HG03139 (cell line): ENCODE measurements around the gene PTP4A2.
"Not testable (repeated sequence)": the region's sequence is repeated elsewhere in the genome, so short reads cannot be mapped to it uniquely, and the experiment has no call there.

Experiments used
- ATAC-seq: cut with Tn5 transposase; IDR thresholded peaks from one replicate; pipeline ENCODE4 v1.9.1; 2021; ENCODE audit not compliant: unreplicated experiment

PTP4A2 gene

DNA sequence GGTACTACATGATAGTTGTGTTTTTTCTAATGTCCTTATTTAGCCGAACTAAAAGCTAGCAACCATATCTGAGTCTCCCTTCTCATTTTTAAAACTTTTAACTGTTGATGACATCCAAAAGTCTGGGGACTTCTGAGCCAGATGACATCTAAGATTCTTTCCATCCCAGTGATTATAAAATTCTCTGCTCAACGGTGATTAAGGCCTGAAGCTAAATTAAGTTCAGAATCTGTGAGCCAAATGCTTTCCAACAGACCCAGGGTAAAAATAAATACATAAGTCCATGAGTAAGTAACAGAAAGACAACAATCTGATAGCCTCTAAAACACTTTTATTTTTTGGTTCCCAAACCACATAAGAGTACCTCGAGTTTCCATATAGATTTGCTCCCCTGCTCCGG is 13.1 kb upstream of the PTP4A2 start:
- no peak for ATAC-seq

DNA sequence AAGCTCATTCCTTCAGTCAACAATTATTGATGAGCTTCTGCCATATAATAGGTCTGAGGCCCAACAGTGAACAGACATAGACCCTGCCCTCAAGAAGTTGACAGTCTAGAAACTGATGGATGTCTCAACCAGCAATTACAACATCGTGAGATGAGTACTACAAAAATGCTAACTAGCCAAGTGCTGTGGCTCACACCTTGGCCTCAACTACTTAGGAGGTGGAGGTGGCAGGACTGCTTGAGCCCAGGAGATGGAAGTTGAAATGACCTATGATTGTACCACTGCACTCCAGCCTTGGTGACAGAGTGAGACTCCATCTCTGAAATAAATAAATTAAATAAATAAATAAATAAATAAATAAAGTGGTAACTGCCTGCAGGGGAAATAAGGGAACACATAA is 11.7 kb upstream of the PTP4A2 start:
- no peak for ATAC-seq

DNA sequence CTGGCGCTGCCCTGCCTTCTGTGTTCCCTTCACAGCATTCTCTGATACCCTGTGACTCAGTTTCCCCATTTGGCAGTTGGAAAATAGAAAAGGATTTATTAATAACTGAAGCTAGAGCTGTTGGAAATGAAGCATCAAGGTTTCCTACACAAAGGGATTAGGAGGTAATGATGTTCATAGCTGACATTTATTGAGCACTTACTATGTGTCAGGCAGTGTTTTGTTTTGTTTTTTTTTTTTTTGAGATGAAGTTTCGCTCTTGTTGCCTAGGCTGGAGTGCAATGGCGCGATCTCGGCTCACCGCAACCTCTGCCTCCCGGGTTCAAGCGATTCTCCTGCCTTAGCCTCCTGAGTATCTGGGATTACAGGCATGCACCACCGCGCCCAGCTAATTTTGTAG is 7.5 kb upstream of the PTP4A2 start:
- ATAC-seq: not testable (repeated sequence)

DNA sequence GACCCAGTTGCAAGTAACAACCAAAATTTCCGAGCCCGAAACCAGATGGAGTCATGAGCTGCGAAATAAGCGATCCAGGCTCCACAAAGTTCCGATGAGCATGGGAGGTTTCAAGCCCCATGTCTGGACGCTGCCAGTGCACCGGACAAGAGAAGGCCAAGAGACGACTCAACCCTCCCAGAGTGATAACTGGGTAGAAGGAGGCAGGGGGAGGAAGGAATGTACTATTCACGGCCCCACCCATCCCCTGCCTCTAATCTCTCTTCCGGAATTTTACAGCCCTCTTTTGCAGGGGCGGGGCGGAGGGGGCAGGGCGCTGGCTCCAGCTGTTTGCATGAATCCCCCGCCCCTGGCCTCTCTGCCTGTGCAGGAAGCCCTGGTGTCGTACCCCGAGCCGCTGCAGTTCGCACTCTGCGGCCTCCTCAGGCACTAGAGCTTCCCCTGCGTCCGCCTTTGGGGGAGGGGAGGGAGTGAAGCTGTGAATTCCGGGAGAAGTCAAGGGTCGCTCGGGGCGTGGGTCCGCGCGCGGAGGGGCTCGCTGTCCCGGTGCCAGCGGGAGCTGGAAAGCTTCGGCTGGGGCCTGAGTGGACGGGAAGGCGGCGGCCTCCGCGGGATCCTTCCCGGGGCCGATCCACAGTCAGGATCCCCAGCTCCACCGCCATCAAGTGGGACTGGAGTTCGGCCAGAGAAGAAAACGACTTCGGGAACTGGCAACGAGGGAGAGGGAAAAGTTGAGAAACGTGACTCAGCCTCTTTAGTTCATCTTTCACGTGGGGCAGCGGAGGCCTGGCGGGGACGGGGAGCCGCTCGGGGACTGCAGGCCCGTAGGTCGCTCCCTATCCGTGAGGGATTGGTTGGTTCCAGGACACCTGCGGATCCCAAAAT is 6.3 kb upstream of the PTP4A2 start:
- peak; percentile 66 for ATAC-seq

DNA sequence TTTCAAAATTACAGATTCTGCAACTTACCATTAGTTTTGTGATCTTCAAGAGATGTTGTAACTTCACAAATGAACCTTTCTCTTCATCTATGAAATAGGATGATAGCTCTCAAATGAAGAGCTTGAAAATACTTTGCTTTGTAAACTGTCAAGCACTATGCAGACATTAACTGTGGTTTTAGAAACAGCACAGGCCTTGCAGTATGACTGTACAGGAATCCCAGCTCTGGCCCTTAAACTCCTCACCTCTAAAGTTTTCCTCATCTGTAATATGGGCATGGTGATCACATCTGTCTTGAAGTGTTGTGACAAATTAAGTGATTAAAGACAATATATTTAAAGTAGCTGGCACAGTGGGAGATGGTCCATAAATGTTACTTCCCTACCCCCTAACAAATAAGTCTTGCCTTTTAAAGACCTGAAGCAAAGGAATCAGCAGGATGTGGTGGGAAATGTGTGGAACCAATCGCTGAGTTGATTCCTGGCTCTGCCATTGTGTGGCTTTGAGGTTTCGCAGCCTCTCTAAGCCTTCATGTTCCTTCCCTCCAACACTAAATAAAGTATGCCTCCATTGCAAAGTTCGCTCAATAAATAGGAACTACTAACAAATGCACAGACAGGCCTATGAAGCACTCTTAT is 5.5 kb upstream of the PTP4A2 start:
- ATAC-seq: no peak

DNA sequence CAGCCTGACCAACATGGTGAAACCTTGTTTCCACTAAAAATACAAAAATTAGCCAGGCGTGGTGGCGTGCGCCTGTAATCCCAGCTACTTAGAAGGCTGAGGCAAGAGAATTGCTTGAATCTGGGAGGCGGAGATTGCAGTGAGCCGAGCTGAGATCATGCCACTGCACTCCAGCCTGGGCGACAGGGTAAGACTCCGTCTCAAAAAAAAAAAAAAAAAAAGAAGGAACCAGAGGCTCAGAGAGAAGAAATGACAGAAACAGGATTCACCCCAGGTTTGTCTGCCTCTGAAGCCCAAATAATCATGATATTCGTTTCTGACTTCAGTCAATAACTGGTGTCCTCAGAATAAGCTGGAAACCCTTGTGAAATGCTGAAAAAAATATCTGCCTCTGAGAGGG is 3.9 kb upstream of the PTP4A2 start:
- ATAC-seq: not testable (repeated sequence)

DNA sequence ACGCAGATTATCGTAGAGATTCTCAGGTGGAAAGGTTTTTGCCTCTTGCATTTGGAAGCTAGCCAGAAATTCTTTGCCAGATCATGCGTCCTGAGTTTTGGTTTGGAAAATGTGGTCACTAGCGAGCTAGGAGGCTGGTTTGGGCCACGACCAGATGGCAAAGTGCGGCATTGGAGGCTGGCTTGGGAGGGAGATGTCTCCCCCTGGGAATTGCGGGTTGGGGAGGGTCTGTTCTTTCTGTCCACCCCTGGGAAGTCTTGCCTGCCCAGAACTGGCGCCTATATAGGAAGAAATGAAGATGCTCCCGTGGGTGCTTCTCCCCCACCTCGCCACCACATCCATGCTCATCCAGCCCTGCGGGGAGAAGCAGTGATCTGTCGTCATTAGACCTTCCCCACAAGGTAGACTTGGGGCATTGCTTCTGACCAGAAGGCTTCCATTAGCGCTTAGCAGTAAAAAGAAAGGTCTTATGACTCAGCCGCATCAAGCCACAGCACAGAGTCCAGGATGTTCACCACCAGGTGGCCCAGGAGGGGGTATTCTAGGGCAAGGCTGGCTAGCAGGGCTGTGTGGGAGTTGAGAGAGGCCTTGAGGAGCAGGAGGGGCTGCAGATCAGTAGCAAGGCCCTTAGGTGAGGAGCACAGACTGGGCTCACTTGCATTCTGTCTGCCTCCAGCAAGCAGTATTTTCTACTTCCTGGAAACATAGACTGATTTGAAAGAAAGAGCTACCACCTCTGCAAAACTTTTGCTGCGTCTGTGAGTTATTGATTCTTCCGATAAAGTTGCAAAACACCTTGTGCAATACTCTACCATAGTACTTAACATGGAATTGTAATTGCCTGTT is 1.5 kb upstream of the PTP4A2 start:
- no peak for ATAC-seq

DNA sequence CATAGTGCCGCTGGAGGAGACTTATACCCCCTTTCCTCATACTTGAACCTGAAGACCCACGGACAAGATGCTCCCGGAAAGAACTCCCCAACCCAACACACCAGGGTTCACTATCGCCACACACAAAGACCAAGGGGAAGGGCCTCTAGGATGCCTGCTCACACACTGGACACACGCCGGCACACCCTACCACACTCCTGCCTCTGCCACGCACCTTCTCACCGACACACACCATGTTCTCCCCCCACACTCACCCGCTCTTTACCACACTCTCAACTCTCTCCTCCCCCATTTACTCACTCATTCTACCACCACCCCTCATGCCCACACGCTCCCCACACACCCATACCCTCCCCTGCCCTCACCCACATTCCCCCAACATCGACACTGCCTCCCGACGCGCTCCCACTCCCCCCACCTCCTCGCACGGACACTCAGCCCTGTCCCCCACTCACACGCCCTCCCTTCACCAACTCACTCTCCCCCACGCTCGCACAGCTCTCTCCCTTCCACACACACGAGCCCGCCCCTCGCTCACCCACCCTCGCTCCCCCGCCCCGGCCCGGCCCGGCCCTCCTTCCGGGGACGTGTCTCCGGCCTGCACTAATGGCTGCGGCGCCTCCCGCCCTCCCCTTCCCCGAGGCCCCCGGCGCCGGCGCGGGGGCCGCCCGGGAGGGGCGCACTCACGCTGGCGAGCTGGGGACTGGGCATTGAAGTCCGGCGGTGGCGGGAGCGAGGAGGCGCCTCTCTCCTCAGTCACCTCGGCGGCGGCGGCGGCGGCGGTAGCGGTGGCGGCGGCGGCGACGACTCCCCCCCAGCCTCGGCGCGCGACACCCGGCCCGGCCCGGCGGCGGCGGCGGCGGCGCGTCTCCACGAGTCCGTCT is 626 bp downstream of the PTP4A2 start:
- peak; percentile 23 for ATAC-seq

DNA sequence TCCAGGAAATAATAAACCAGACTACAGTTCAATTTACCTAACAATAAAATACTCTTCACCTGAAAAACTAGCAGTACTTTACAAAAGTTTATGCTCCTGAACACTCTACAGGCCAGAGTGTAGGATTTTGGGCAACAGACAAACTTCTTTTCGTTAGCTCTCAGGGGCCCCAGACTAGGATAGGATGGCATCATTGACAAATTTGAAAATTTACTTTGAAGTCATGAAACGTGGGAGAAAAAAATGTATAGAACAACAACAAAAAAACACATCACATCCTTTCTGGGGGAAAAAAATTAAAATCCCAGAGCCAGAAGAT is 1.2 kb downstream of the PTP4A2 start:
- ATAC-seq: no peak

DNA sequence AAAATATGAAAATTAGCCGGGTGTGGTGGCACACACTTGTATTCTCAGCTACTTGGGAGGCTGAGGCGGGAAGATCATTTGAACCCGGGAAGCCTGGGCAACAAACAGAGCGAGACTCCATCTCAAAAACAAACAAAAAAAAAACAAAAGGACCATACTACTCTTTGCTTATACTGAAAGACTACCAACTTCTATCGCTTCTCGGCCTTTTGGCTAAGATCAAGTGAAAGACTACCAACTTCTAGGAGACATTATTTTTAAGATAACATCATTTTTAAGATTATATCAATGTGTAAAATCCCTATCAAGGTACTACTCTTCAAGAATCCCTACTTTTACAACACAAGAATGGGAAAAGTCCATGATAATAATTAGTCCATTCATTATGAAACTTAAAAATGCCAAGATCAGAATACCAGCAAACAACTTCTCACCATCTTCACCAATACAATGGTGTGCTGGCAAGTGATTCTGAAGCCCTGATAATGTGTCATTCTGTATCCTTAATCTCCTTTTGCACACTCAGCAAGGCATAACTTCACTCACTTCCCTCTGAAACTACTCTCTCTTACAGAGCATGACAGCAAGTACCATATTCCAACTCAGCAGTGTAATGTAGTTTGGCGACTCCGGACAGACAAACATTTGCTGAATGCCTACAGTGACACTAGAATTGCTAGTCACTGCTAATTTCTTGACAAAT is 1.7 kb downstream of the PTP4A2 start:
- no peak for ATAC-seq

DNA sequence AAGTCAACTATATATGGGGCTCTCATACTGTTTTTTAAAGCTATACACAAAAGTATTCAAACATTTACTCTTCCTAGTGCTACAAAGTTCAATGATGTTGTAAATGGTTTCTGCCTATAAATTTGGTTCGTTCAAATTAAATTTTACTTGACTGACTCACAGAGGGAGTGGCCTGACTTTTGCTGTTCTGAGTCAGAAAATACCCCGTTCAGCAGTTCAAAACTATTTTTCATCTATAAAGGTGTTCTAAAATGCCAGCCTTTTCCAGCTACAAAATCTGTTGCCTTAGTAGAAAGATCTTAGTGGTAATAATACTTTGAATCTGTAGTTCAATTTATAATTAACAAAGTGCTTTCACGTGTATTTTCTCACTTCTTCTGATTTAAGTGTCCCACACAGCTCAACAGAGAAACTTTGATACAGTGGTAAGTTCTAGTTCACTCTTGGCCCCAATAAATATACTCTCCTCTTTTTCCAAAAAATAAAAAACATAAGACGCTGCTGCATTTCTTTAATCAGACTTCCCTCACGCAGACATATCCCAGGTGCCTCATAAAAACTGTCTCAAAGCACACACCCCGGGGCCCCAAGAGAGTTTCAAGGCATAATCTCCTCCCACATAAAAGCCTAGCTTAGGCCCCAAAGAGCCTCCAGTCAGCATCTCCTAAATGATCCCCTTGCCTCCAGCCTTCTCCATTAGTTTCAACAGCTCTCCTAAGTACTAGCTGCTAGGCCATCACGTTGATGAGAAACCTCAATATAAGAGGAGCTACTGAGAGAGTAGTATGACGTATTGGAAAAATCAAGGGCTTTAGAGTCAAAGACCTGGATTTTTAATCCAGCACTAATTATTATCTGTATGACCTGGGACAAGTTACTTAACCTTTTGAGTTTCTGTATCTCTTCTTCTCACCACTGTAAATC is 3.2 kb downstream of the PTP4A2 start:
- no peak for ATAC-seq

DNA sequence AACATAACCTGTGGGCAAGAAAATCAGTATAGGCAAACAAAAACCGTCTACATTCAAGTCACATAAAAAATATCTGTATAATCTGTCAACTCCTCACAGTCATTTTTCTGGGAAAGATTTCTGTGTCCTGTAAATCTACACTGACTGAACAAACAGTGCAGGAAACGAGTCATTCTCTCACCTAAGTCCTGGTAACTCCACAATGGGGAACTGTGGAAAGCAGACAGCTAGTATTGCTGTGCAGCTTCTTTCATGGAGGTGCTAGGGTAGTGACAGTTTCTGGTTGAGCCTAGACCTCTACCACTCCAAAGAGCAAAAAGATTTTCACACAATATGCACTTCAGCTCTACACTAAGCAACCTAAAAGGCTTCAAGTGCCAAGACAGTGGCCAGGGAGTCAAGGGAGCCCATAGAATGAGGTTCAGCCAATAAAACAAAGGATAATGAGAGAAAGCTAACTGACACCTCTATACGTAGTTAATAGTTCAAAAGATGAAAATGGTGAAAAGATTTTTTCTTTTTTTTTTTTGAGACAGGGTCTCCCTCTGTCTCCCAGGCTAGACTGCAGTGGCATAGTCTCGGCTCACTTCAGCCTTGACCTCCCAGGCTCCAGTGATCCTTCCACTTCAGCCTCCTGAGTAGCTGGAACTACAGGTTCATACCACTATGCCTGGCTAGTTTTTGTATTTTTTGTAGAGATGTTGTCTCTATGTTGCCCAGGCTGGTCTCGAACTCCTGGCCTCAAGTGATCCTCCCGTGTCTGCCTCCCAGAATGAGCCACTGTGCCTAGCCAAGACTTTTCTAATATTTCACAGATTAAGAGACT is 5.5 kb downstream of the PTP4A2 start:
- ATAC-seq: no peak

DNA sequence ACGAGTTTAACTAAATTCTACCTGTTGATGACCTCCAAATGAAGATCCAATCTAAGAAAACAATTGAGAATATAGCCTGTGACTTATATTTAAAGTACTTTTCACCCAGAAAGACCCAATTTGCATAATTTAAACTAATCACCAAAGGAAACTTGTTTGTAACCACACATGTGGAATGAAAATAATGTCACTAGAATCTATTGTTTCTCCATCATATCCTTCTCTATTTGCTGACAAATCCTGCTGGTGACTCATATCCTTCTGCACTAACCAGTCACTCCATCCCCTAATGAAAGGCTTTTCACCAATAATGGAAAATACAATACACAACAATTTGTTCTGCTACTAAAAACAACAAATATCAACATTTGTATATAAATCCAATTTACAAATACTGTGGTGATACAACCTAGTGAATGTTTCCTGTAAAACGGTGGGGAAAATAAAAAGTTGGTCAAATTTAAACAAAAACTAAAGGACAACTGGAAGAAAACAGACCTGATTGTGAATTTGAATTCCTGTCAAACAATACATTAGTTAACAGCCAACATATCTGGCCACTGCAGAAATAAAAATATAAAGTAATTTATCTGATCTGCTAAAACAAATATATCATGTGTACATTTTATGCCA is 6.5 kb downstream of the PTP4A2 start:
- ATAC-seq: no peak

DNA sequence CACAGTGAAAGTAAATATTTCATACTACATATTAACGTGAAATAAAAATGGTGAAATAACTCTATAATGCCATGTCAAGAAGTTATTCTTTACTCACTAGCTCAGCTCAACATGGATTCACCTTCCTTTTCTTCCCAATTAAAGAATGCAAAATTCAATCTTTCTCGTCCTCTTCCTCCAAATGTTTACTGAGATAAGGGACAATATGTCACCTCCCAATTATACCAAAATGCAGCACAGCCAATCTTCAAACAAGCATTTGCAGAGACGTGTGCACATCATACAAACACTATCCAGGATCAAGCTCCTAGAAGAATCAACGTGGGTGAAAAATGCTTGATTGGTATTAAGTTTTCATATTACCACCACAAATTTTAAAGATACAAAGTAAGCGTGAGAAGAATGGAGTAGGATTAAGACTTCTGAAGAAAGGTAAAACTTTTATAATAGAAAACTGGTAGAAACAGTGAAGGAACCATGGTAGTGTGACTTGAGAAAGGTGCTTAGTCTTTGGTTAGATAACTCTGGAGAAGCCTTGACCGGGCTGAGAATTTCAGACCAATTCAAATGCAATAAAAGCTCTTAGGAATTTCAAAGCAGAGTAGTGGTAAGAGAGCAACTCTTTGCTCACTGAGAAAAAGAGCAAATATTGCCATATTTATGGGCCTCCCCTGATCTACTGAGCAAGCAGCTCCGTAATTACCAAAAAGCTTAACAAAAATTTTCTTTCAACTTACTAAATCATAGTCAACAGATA is 7.2 kb downstream of the PTP4A2 start:
- no peak for ATAC-seq

DNA sequence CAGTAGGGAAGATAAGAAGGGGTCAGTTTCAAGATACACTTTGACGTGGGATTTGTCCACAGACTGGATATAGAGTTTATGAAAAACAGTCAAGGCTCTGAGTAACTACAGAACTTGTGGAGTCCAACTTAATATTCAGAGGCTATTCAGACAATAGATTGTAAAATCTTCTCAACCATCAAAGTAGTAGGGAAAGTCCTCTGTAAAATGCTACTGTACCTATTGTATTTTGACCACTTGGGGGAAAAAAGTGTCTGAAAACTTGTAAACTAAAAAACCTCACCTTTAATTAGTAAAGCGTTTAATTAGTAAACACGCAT is 10.5 kb downstream of the PTP4A2 start:
- no peak for ATAC-seq

DNA sequence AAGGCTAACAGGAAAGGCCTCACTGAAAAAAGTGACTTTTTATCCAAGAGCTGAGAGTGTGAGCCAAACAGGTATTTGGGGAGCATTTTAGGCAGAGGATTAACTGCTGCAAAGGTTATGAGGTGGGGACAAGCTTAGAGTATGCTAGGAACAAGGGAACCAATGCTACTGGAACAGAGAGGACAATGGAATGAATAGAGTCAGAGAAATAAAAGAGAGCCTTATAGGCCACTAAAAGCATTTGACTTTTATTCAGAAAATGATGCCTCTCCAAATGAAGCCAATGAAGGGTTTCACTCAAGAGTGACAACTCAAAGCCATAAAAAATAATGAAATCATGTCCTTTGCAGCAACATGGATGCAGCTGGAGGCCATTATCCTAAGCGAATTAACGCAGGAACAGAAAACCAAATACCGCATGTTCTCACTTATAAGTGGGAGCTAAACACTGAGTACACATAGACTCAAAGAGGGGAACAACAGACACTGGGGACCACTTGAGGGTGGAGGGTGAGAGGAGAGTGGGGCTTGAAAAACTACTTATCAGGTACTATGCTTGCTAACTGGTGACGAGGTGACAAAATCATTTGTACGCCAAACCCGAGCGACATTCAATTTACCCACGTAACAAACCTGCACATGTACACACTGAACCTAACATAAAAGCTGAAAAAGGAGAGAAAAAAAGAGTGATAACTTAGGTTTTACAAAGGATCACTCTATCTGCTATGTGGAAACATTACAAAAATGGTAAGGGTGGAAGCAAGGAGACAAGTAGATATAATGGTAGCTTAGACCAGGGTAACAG is 11.1 kb downstream of the PTP4A2 start:
- no peak for ATAC-seq
